Thymus (tissue), 11 donors: ENCODE results near the gene ALPG. TPM values are rescaled to one million over a fixed set of nuclear protein-coding genes. Genes with fewer than 3 reads are reported as not detected.
"Not testable (repeated sequence)": the region's sequence is repeated elsewhere in the genome, so short reads cannot be mapped to it uniquely, and the experiment has no call there.

Experiments used
- DNase-seq, 9 donors: peaks; one replicate each; pipeline ENCODE4 v3.0.0-alpha.2; 2013; ENCODE audit warnings: low spot score in 9 of 9, low read depth in 6 of 9, missing footprints in 1 of 9
- H3K27ac ChIP-seq, 2 donors: one replicate each; pipeline ENCODE4 v1.5.1; 2013; ENCODE audit warnings: control low read depth in 1 of 2, low read depth in 1 of 2, low read length in 1 of 2, mild to moderate bottlenecking in 1 of 2, moderate library complexity in 1 of 2
- H3K27me3 ChIP-seq, 2 donors: one replicate each; pipeline ENCODE4 v1.5.1; 2013; ENCODE audit warnings: low read length in 1 of 2; ENCODE audit not compliant: control insufficient read depth in 2 of 2, insufficient read depth in 1 of 2
- H3K36me3 ChIP-seq, 2 donors: one replicate each; pipeline ENCODE4 v1.5.1; 2013; ENCODE audit warnings: low read length in 1 of 2, mild to moderate bottlenecking in 1 of 2, moderate library complexity in 1 of 2; ENCODE audit not compliant: control insufficient read depth in 2 of 2, insufficient read depth in 2 of 2
- H3K4me1 ChIP-seq, 2 donors: one replicate each; pipeline ENCODE4 v1.5.1; 2013; ENCODE audit warnings: low read length in 2 of 2; ENCODE audit not compliant: control insufficient read depth in 2 of 2, insufficient read depth in 2 of 2
- H3K4me3 ChIP-seq, 2 donors: one replicate each; pipeline ENCODE4 v1.5.1; 2013; ENCODE audit warnings: low read length in 2 of 2, control low read depth in 1 of 2, mild to moderate bottlenecking in 1 of 2
- H3K9me3 ChIP-seq, 2 donors: one replicate each; pipeline ENCODE4 v1.5.1; 2013; ENCODE audit warnings: low read length in 1 of 2, mild to moderate bottlenecking in 1 of 2; ENCODE audit not compliant: control insufficient read depth in 2 of 2, insufficient read depth in 1 of 2
- WGBS: extraction: QIAGEN DNeasy Blood & Tissue Kit; methylation state at CpG from one replicate; pipeline ENCODE4 v1.1.7; 2013; 5-methylcytosine and 5-hydroxymethylcytosine counted together
- polyA plus RNA-seq: library from polyadenylated mRNA; stranded (reverse); fragments of 200-250 nt; gene quantifications from one replicate; pipeline ENCODE4 v1.2.3, GENCODE V29; 2013
- total RNA-seq: library from RNA; stranded (reverse); fragments of 120-200 nt; gene quantifications from one replicate; pipeline ENCODE4 v1.2.4, GENCODE V29; 2013
- donor health status: healthy.

Gene ALPG
- total and polyA plus RNA-seq, 2 donors: 0.24 to 0.96 TPM

- H3K9me3 ChIP-seq: peaks cover 0 to 2% of the 10 kb centered on the region in 2 donors
- no peak overlapping the region for H3K4me3 ChIP-seq
- H3K27ac ChIP-seq: no peak overlapping the region
- H3K27me3 ChIP-seq: peaks cover 17 to 79% of the 10 kb centered on the region in 2 donors
- no peak for DNase-seq
- peaks cover 2 to 8% of the 10 kb centered on the region in 2 donors for H3K4me1 ChIP-seq
- H3K36me3 ChIP-seq: no peaks in the 10 kb centered on the region
- WGBS: 94% methylated on average over 18 of the region's 18 CpGs
Observed at GRCh38 chr2:232382331-232383225, 24.1 kb upstream of the ALPG start.

- H3K4me3 ChIP-seq: no peak overlapping the region
- H3K27me3 ChIP-seq: peaks cover 18 to 92% of the 10 kb centered on the region in 2 donors
- H3K9me3 ChIP-seq: peaks cover 4 to 5% of the 10 kb centered on the region in 2 donors
- WGBS: 93% methylated on average over 1 of the region's 1 CpG
- peaks cover 2 to 14% of the 10 kb centered on the region in 2 donors for H3K4me1 ChIP-seq
- DNase-seq: no peak
- no peaks in the 10 kb centered on the region for H3K36me3 ChIP-seq
- no peak overlapping the region for H3K27ac ChIP-seq
Observed at GRCh38 chr2:232384466-232384865, 22.2 kb upstream of the ALPG start.

- H3K27ac ChIP-seq, H3K9me3 ChIP-seq, H3K4me3 ChIP-seq, H3K36me3 ChIP-seq, DNase-seq: not testable (repeated sequence)
- Histone ChIP-seq H3K4me1 (peaks cover 2 to 14% of the 10 kb centered on the region in 2 donors), H3K27me3 (peaks cover 18 to 92% of the 10 kb centered on the region in 2 donors)
Observed at GRCh38 chr2:232385058-232385457, 21.6 kb upstream of the ALPG start.

- Histone ChIP-seq H3K9me3 (peaks cover 4 to 5% of the 10 kb centered on the region in 2 donors), H3K4me3 (no peak overlapping the region), H3K36me3 (no peaks in the 10 kb centered on the region), H3K27me3 (peaks cover 21 to 98% of the 10 kb centered on the region in 2 donors), H3K4me1 (peaks cover 2 to 14% of the 10 kb centered on the region in 2 donors), H3K27ac (no peak overlapping the region)
- 42% methylated on average over 24 of the region's 24 CpGs for WGBS
- no peak for DNase-seq
Observed at GRCh38 chr2:232385660-232386489, 20.8 kb upstream of the ALPG start.

GRCh38 chr2:232386490-232386739 is 20.2 kb upstream of the ALPG start:
- H3K27ac ChIP-seq: no peak overlapping the region
- DNase-seq: no peak
- H3K9me3 ChIP-seq: peaks cover 4 to 5% of the 10 kb centered on the region in 2 donors
- peaks cover 2 to 14% of the 10 kb centered on the region in 2 donors for H3K4me1 ChIP-seq
- H3K4me3 ChIP-seq: no peak overlapping the region
- H3K27me3 ChIP-seq: peaks cover 21 to 98% of the 10 kb centered on the region in 2 donors
- whole genome bisulfite sequencing: 27% methylated on average over 23 of the region's 23 CpGs
- no peaks in the 10 kb centered on the region for H3K36me3 ChIP-seq

GRCh38 chr2:232386740-232387450 is 19.7 kb upstream of the ALPG start:
- Histone ChIP-seq H3K36me3 (no peaks in the 10 kb centered on the region), H3K9me3 (peaks cover 4 to 5% of the 10 kb centered on the region in 2 donors), H3K27me3 (peaks cover 21 to 97% of the 10 kb centered on the region in 2 donors), H3K27ac (no peak overlapping the region), H3K4me1 (peaks cover 2 to 14% of the 10 kb centered on the region in 2 donors), H3K4me3 (no peak overlapping the region)
- no peak for DNase-seq
- WGBS: 67% methylated on average over 75 of the region's 75 CpGs

- Histone ChIP-seq H3K4me3 (no peak overlapping the region), H3K36me3 (no peaks in the 10 kb centered on the region), H3K4me1 (peaks cover 2 to 14% of the 10 kb centered on the region in 2 donors), H3K9me3 (peaks cover 4 to 5% of the 10 kb centered on the region in 2 donors), H3K27me3 (peaks cover 21 to 97% of the 10 kb centered on the region in 2 donors), H3K27ac (no peak overlapping the region)
- 80% methylated on average over 50 of the region's 50 CpGs for WGBS
- no peak for DNase-seq
Observed at GRCh38 chr2:232387451-232388171, 19.0 kb upstream of the ALPG start.

GRCh38 chr2:232388324-232388891 is 18.2 kb upstream of the ALPG start:
- Histone ChIP-seq H3K4me3 (no peak overlapping the region), H3K9me3 (peaks cover 4 to 5% of the 10 kb centered on the region in 2 donors), H3K36me3 (no peaks in the 10 kb centered on the region), H3K27me3 (peaks cover 21 to 93% of the 10 kb centered on the region in 2 donors), H3K27ac (no peak overlapping the region), H3K4me1 (peaks cover 2 to 14% of the 10 kb centered on the region in 2 donors)
- DNase-seq: no peak
- WGBS: 85% methylated on average over 42 of the region's 42 CpGs
